GM19463 (cell line): ENCODE measurements around the gene NR3C2.
"Not testable (repeated sequence)": the region's sequence is repeated elsewhere in the genome, so short reads cannot be mapped to it uniquely, and the experiment has no call there.

ENCODE experiments used
- ATAC-seq: cut with Tn5 transposase; IDR thresholded peaks from one replicate; pipeline ENCODE4 v1.9.1; 2021; ENCODE audit warnings: mild to moderate bottlenecking, moderate library complexity; ENCODE audit not compliant: unreplicated experiment

Gene NR3C2

GRCh38 chr4:148323316-148323715, 118.9 kb downstream of the NR3C2 start:
- not testable (repeated sequence) for ATAC-seq

GRCh38 chr4:148315049-148315448, 127.2 kb downstream of the NR3C2 start:
- no peak for ATAC-seq

GRCh38 chr4:148312956-148313490, 129.2 kb downstream of the NR3C2 start:
- no peak for ATAC-seq

GRCh38 chr4:148311526-148311925, 130.7 kb downstream of the NR3C2 start:
- ATAC-seq = no peak

GRCh38 chr4:148310756-148311155, 131.5 kb downstream of the NR3C2 start:
- ATAC-seq = no peak

GRCh38 chr4:148305751-148306150, 136.5 kb downstream of the NR3C2 start:
- no peak for ATAC-seq

GRCh38 chr4:148302416-148302815, 139.8 kb downstream of the NR3C2 start:
- ATAC-seq = no peak

- ATAC-seq = no peak
Measured at GRCh38 chr4:148300877-148301276, 141.3 kb downstream of the NR3C2 start.

GRCh38 chr4:148299337-148299736, 142.9 kb downstream of the NR3C2 start:
- no peak for ATAC-seq

GRCh38 chr4:148296498-148296897, 145.7 kb downstream of the NR3C2 start:
- ATAC-seq = no peak

GRCh38 chr4:148295642-148296041, 146.6 kb downstream of the NR3C2 start:
- no peak for ATAC-seq

- ATAC-seq = no peak
Measured at GRCh38 chr4:148293571-148293970, 148.6 kb downstream of the NR3C2 start.

GRCh38 chr4:148292686-148293085, 149.5 kb downstream of the NR3C2 start:
- no peak for ATAC-seq

GRCh38 chr4:148289740-148290139, 152.5 kb downstream of the NR3C2 start:
- no peak for ATAC-seq

- no peak for ATAC-seq
Measured at GRCh38 chr4:148288448-148288847, 153.8 kb downstream of the NR3C2 start.

- ATAC-seq = no peak
Measured at GRCh38 chr4:148287111-148287510, 155.1 kb downstream of the NR3C2 start.

GRCh38 chr4:148286012-148286411, 156.2 kb downstream of the NR3C2 start:
- ATAC-seq = no peak

GRCh38 chr4:148283665-148284064, 158.5 kb downstream of the NR3C2 start:
- ATAC-seq = no peak

- ATAC-seq = no peak
Measured at GRCh38 chr4:148278310-148278709, 163.9 kb downstream of the NR3C2 start.

- ATAC-seq = no peak
Measured at GRCh38 chr4:148275266-148275665, 166.9 kb downstream of the NR3C2 start.

- no peak for ATAC-seq
Measured at GRCh38 chr4:148273501-148273986, 168.7 kb downstream of the NR3C2 start.

- no peak for ATAC-seq
Measured at GRCh38 chr4:148271166-148271565, 171.0 kb downstream of the NR3C2 start.

- no peak for ATAC-seq
Measured at GRCh38 chr4:148270630-148271029, 171.6 kb downstream of the NR3C2 start.
